ENCODE data around the gene ADCY7. TPM values are rescaled to one million over a fixed set of nuclear protein-coding genes. Genes with fewer than 3 reads are reported as not detected.

ADCY7 gene
- total and polyA plus RNA-seq, 9 of the 15 experiments (the other 6 are each of a cell fraction or from before 2014, with no cell fraction given) = 2.3 to 108 (median 28.6) TPM

DNA sequence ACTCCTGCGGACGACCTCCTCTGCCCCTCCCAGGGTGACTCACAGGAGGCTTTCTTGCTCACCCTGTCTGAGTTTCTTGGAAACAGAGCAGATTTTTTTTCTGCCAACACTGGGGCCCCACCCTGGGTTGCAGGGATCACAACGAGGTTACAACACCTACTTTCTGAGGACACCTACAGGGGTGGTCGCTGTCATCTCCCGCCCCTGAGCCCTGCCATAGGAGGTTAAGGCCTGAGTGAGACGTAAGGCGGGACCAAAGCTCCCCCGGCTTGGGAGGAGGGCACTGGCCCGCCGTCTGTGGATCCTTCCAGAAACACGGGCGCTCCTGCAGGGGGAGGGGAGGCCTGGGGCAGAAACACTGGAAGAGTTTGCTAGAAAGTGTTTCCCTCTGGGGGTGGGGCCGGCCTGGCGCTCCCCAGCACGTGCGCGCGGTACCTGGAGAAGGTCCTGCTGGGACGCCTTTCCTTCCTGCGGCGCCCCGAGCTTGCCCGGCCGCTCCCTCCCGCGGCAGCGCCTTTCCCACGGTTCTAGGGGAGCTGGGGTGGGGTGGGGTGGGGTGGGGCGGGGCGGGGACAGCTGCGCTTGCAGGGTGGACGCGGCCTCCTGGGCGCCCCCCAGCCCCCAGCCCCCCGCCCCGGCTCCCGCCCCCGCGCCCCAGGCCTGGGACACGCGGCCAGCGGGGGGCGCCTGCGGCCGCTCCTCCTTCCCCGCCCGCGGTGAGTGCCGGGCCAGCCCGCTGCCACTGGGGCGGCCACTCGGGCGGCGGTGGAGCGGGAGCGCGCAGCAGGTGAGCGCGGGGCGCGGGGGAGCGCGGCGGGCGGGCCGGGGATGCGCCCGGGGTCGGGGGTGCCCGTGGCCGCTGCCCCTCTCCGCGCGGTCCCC is 20.7 kb upstream of the ADCY7 start (continued):
- TF ChIP-seq ZNF740 (CRISPR knock-in tag; IDR thresholded peaks at IDR 0.05) = peak; percentile 69
- TF ChIP-seq ZNF740 (tag; IDR thresholded peaks at IDR 0.05) = peak in 1 of 2 experiments; percentile 48; a peak in 1 of 4 replicates
- 0 out of 2 replicates have a peak, but pooled peaks have one; percentile 33 for TF ChIP-seq ZBTB33 (CRISPR knock-in tag; IDR thresholded peaks at IDR 0.05)
- no peak for TF ChIP-seq KAT2B (IDR thresholded peaks at IDR 0.05; ENCODE audit: low read depth, low read length)
- no peak for TF ChIP-seq FOXA3 (CRISPR knock-in tag; conservative IDR thresholded peaks at IDR 0.05 in 1 of 2, IDR thresholded peaks at IDR 0.05 in 1 of 2)
- no peak for TF ChIP-seq CHD2 (IDR thresholded peaks at IDR 0.05; ENCODE audit: low read depth, low read length)
- peak in 1 of 2 experiments; percentile 36; a peak in 1 of 4 replicates for TF ChIP-seq RCOR1 (IDR thresholded peaks at IDR 0.05; ENCODE audit: borderline replicate concordance in 1 of 2, low read depth in 2 of 2, low read length in 2 of 2)
- TF ChIP-seq SMARCC2 (IDR thresholded peaks at IDR 0.05; ENCODE audit: low read depth) = no peak; the same call in 1 of the 2 replicates
- peak; percentile 56; the same call in 1 of the 2 replicates for TF ChIP-seq SUPT5H (IDR thresholded peaks at IDR 0.05)
- 0 out of 2 replicates have a peak, but pooled peaks have one; percentile 47 for TF ChIP-seq TOE1 (IDR thresholded peaks at IDR 0.05; ENCODE audit: borderline replicate concordance)
- TF ChIP-seq TOE1 (CRISPR knock-in tag; IDR thresholded peaks at IDR 0.05; ENCODE audit: borderline replicate concordance, low read depth) = no peak
- peak; percentile 46; the same call in 1 of the 2 replicates for TF ChIP-seq ATF4 (CRISPR knock-in tag; IDR thresholded peaks at IDR 0.05)
- TF ChIP-seq HMGN3 (IDR thresholded peaks at IDR 0.05; ENCODE audit: borderline replicate concordance, extremely low read depth, insufficient read length, low read depth, low read length) = peak; percentile 39
- TF ChIP-seq PTBP1 (IDR thresholded peaks at IDR 0.05; ENCODE audit: low read depth, low read length) = no peak
- no peak for TF ChIP-seq NCOA4 (IDR thresholded peaks at IDR 0.05; ENCODE audit: partially characterized antibody)
- no peak for TF ChIP-seq HES1 (IDR thresholded peaks at IDR 0.05; ENCODE audit: low read depth)
- peak; percentile 87 for TF ChIP-seq ZNF384 (IDR thresholded peaks at IDR 0.05; ENCODE audit: low read depth, low read length)
- peak; percentile 85 for TF ChIP-seq MYC (IDR thresholded peaks at IDR 0.05; ENCODE audit: low read depth, low read length)
- no peak for TF ChIP-seq MYC (CRISPR knock-in tag; IDR thresholded peaks at IDR 0.05; ENCODE audit: borderline replicate concordance, low read depth)
- 0 out of 2 replicates have a peak, but pooled peaks have one; percentile 26 for TF ChIP-seq CREB3L1 (IDR thresholded peaks at IDR 0.05; ENCODE audit: borderline replicate concordance, low read depth)
- no peak for TF ChIP-seq NFATC3 (IDR thresholded peaks at IDR 0.05)
